Fibroblast of lung (primary cell): ENCODE measurements around the gene MITF. TPM values are rescaled to one million over a fixed set of nuclear protein-coding genes. Genes with fewer than 3 reads are reported as not detected.

Experiments
- DNase-seq, 2 donors: peaks; one replicate each; pipeline versions ENCODE4 v3.0.0 to v3.0.0-alpha.2; 2010; ENCODE audit warnings: low read depth in 2 of 2
- H2AFZ ChIP-seq: 2 replicates; pipeline ENCODE4 v1.5.1; 2012; ENCODE audit warnings: low read length, control low read depth, inconsistent platforms
- H3K27ac ChIP-seq: 2 replicates; pipeline ENCODE4 v1.5.1; 2011; ENCODE audit warnings: low read length, control low read depth; ENCODE audit not compliant: insufficient read depth
- H3K27me3 ChIP-seq: 2 replicates; pipeline ENCODE4 v1.5.1; 2011; ENCODE audit warnings: mild to moderate bottlenecking, low read length; ENCODE audit not compliant: control insufficient read depth, insufficient read depth
- H3K36me3 ChIP-seq: 2 replicates; pipeline ENCODE4 v1.5.1; 2011; ENCODE audit warnings: low read length; ENCODE audit not compliant: control insufficient read depth, insufficient read depth
- H3K4me1 ChIP-seq: 2 replicates; pipeline ENCODE4 v1.5.1; 2011; ENCODE audit warnings: low read length; ENCODE audit not compliant: control insufficient read depth, insufficient read depth; ENCODE audit errors: extremely low read depth
- H3K4me2 ChIP-seq: 2 replicates; pipeline ENCODE4 v1.5.1; 2011; ENCODE audit warnings: low read length, control low read depth; ENCODE audit not compliant: insufficient read depth; ENCODE audit errors: extremely low read depth
- H3K4me3 ChIP-seq, 4 experiments: fragments of 200-600 bp in 1 of 4; sonication (generic) in 1 of 4; replicated peaks in 1 of 4; 2 replicates each; pipeline ENCODE4 v1.5.1; 2011 to 2016; ENCODE audit warnings: low read length in 4 of 4, low read depth in 3 of 4, mild to moderate bottlenecking in 3 of 4, control low read depth in 2 of 4, inconsistent platforms in 1 of 4, mixed read lengths in 1 of 4; ENCODE audit not compliant: insufficient read depth in 1 of 4; ENCODE audit errors: control extremely low read depth in 1 of 4
- H3K79me2 ChIP-seq: 2 replicates; pipeline ENCODE4 v1.5.1; 2012; ENCODE audit warnings: mild to moderate bottlenecking, low read length, inconsistent platforms; ENCODE audit not compliant: control insufficient read depth, insufficient read depth
- H3K9ac ChIP-seq: 2 replicates; pipeline ENCODE4 v1.5.1; 2011; ENCODE audit warnings: mild to moderate bottlenecking, low read length, control low read depth; ENCODE audit not compliant: insufficient read depth
- H3K9me3 ChIP-seq: 2 replicates; pipeline ENCODE4 v1.5.1; 2012; ENCODE audit warnings: low read depth, low read length; ENCODE audit not compliant: control insufficient read depth, insufficient read depth
- H4K20me1 ChIP-seq: 2 replicates; pipeline ENCODE4 v1.5.1; 2011; ENCODE audit warnings: low read length; ENCODE audit not compliant: control insufficient read depth, insufficient read depth; ENCODE audit errors: extremely low read depth
- EZH2 ChIP-seq: IDR thresholded peaks from 2 replicates; pipeline ENCODE4 v1.5.1; 2012; ENCODE audit warnings: low read length, control low read depth, mild to moderate bottlenecking; ENCODE audit errors: missing control alignments
- polyA plus RNA-seq, 2 donors: library from polyadenylated mRNA; depleted of rRNA in 1 of 2; stranded (reverse) in 1 of 2; unstranded in 1 of 2; fragments of >200 nt; gene quantifications; 2 replicates each; pipeline ENCODE4 v1.2.1, GENCODE V29; 2011 to 2012; ENCODE audit warnings: missing spikeins in 1 of 2
- total RNA-seq: library from RNA; depleted of rRNA; stranded (reverse); fragments of >200 nt; gene quantifications from 2 replicates; pipeline ENCODE4 v1.2.1, GENCODE V29; 2014
- TF ChIP-seq, protein P1 (sequence below), 2 donors: IDR thresholded peaks in 1 of 2; conservative IDR thresholded peaks in 1 of 2; 1 replicate in 1 of 2; 2 replicates in 1 of 2; pipeline ENCODE4 v1.5.1; 2011 to 2012; ENCODE audit warnings: low read length in 2 of 2, control low read depth in 1 of 2, inconsistent platforms in 1 of 2, low read depth in 1 of 2, mild to moderate bottlenecking in 1 of 2

Gene MITF
- total and polyA plus RNA-seq, 2 donors (not counting 1 experiment from before 2014, with no cell fraction given), result 31.6 to 34.3 TPM

DNA sequence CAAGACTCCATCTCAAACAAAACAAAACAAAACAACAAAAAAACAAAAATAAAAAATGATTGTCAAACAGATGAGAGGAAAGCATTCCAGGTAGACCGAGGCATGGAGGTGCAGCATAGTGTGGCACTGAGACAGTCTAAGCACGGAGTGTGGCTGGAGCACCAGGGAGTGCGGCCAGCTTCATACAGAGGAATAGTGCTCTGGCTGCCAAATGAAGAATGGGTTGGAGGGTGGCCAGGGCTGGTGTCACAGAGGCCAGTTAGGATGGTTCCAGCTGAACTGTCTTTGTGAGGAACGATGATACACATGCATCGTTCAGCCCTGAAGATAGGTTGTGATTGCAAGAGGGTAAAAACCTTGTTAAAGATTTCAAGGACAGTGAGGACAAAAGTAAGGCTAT lies 28.3 kb downstream of the MITF start:
- H4K20me1 ChIP-seq, result no peaks in the 10 kb centered on the region
- H3K4me1 ChIP-seq, result peaks cover 19% of the 10 kb centered on the region
- H2AFZ ChIP-seq, result no peak overlapping the region
- H3K4me2 ChIP-seq, result no peak overlapping the region
- H3K9ac ChIP-seq, result no peak overlapping the region
- H3K36me3 ChIP-seq, result no peaks in the 10 kb centered on the region
- H3K9me3 ChIP-seq, result no peaks in the 10 kb centered on the region
- TF ChIP-seq, protein P1, sequence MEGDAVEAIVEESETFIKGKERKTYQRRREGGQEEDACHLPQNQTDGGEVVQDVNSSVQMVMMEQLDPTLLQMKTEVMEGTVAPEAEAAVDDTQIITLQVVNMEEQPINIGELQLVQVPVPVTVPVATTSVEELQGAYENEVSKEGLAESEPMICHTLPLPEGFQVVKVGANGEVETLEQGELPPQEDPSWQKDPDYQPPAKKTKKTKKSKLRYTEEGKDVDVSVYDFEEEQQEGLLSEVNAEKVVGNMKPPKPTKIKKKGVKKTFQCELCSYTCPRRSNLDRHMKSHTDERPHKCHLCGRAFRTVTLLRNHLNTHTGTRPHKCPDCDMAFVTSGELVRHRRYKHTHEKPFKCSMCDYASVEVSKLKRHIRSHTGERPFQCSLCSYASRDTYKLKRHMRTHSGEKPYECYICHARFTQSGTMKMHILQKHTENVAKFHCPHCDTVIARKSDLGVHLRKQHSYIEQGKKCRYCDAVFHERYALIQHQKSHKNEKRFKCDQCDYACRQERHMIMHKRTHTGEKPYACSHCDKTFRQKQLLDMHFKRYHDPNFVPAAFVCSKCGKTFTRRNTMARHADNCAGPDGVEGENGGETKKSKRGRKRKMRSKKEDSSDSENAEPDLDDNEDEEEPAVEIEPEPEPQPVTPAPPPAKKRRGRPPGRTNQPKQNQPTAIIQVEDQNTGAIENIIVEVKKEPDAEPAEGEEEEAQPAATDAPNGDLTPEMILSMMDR (conservative IDR thresholded peaks at IDR 0.05 in 1 of 2, IDR thresholded peaks at IDR 0.05 in 1 of 2; ENCODE audit: low read depth in 1 of 2, low read length in 2 of 2), result no peak
- TF ChIP-seq EZH2, result no peak
- no peak overlapping the region for H3K27ac ChIP-seq
- H3K4me3 ChIP-seq, result no peak overlapping the region
- no peak for DNase-seq
- H3K79me2 ChIP-seq, result no peaks in the 10 kb centered on the region
- H3K27me3 ChIP-seq, result no peaks in the 10 kb centered on the region

DNA sequence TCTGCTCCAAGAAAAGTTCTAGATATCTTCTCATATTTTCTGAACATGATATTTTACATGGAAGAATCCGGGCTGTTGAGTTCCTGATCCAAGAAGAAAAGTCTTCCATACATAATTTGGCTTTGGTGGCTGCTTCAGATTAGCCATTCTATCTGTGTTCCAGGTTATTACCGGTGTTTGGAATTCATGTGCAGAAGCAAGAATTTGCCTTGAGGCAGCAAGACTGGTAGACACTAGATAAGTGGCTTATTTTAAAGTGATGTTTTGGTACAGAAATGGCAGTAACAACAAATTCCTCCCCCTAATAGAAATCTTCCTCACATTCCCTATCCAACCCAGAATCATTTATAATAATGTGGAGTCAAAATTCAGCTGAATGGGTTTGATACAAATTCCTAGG lies 29.2 kb downstream of the MITF start:
- H2AFZ ChIP-seq, result no peak overlapping the region
- H3K27me3 ChIP-seq, result no peaks in the 10 kb centered on the region
- no peak overlapping the region for H3K27ac ChIP-seq
- no peak for TF ChIP-seq EZH2
- TF ChIP-seq, protein P1 (conservative IDR thresholded peaks at IDR 0.05 in 1 of 2, IDR thresholded peaks at IDR 0.05 in 1 of 2; ENCODE audit: low read depth in 1 of 2, low read length in 2 of 2), result no peak
- H3K4me1 ChIP-seq, result peaks cover 14% of the 10 kb centered on the region
- H3K9ac ChIP-seq, result no peak overlapping the region
- H3K9me3 ChIP-seq, result no peaks in the 10 kb centered on the region
- no peaks in the 10 kb centered on the region for H3K36me3 ChIP-seq
- H3K4me3 ChIP-seq, result no peak overlapping the region
- H3K79me2 ChIP-seq, result no peaks in the 10 kb centered on the region
- no peak overlapping the region for H3K4me2 ChIP-seq
- no peaks in the 10 kb centered on the region for H4K20me1 ChIP-seq
- no peak for DNase-seq

- no peaks in the 10 kb centered on the region for H3K79me2 ChIP-seq
- no peaks in the 10 kb centered on the region for H3K27me3 ChIP-seq
- no peak overlapping the region for H3K9ac ChIP-seq
- no peak overlapping the region for H3K27ac ChIP-seq
- no peak overlapping the region for H3K4me2 ChIP-seq
- no peaks in the 10 kb centered on the region for H3K36me3 ChIP-seq
- peaks cover 7% of the 10 kb centered on the region for H3K4me1 ChIP-seq
- TF ChIP-seq, protein P1 (conservative IDR thresholded peaks at IDR 0.05 in 1 of 2, IDR thresholded peaks at IDR 0.05 in 1 of 2; ENCODE audit: low read depth in 1 of 2, low read length in 2 of 2), result no peak
- TF ChIP-seq EZH2, result no peak
- H3K9me3 ChIP-seq, result no peaks in the 10 kb centered on the region
- no peaks in the 10 kb centered on the region for H4K20me1 ChIP-seq
- no peak overlapping the region for H2AFZ ChIP-seq
- DNase-seq, result peak in 1 of 2 donors; percentile 80
- no peak overlapping the region for H3K4me3 ChIP-seq
These were observed 31.0 kb downstream of the MITF start for GRCh38 chr3:69770219-69770618.
